ENCODE results near the gene EXOG. TPM values are rescaled to one million over a fixed set of nuclear protein-coding genes. Genes with fewer than 3 reads are reported as not detected.
"Not testable (repeated sequence)": the region's sequence is repeated elsewhere in the genome, so short reads cannot be mapped to it uniquely, and the experiment has no call there.

The EXOG gene
- total and polyA plus RNA-seq, 7 donors, result 2.4 to 26.9 (median 9.7) TPM

- WGBS, 2 donors, result 94 to 95% methylated on average over 6 of the region's 6 CpGs
- TF ChIP-seq EP300 (IDR thresholded peaks at IDR 0.05), result no peak
- TF ChIP-seq POLR2AphosphoS5 (IDR thresholded peaks at IDR 0.05), result no peak
- TF ChIP-seq POLR2A (IDR thresholded peaks at IDR 0.05), result no peak
- TF ChIP-seq, protein P1, sequence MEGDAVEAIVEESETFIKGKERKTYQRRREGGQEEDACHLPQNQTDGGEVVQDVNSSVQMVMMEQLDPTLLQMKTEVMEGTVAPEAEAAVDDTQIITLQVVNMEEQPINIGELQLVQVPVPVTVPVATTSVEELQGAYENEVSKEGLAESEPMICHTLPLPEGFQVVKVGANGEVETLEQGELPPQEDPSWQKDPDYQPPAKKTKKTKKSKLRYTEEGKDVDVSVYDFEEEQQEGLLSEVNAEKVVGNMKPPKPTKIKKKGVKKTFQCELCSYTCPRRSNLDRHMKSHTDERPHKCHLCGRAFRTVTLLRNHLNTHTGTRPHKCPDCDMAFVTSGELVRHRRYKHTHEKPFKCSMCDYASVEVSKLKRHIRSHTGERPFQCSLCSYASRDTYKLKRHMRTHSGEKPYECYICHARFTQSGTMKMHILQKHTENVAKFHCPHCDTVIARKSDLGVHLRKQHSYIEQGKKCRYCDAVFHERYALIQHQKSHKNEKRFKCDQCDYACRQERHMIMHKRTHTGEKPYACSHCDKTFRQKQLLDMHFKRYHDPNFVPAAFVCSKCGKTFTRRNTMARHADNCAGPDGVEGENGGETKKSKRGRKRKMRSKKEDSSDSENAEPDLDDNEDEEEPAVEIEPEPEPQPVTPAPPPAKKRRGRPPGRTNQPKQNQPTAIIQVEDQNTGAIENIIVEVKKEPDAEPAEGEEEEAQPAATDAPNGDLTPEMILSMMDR (IDR thresholded peaks at IDR 0.05), result no peak
These were observed 68.6 kb downstream of the EXOG start for GRCh38 chr3:38564631-38565338.

GRCh38 chr3:38565339-38566214, 69.4 kb downstream of the EXOG start:
- Histone ChIP-seq H3K36me3 (no peaks in the 10 kb centered on the region), H3K4me1 (no peaks in the 10 kb centered on the region), H3K9me3 (no peaks in the 10 kb centered on the region), H3K27me3 (no peaks in the 10 kb centered on the region), H3K4me3 (no peak overlapping the region), H3K27ac (no peak overlapping the region)
- DNase-seq, result peak; percentile 46
- TF ChIP-seq EP300 (IDR thresholded peaks at IDR 0.05) (no peak), POLR2A (IDR thresholded peaks at IDR 0.05) (no peak), POLR2AphosphoS5 (IDR thresholded peaks at IDR 0.05) (no peak)
- TF ChIP-seq, protein P1 (IDR thresholded peaks at IDR 0.05), result no peak
- WGBS, 2 donors, result 89 to 90% methylated on average over 13 of the region's 13 CpGs
- intact Hi-C loops (cut with DNase I), result no loop called here

More at GRCh38 chr3:38564631-38565338, 68.6 kb downstream of the EXOG start:
- Histone ChIP-seq H3K4me3 (no peak overlapping the region), H3K4me1 (no peaks in the 10 kb centered on the region), H3K27ac (no peak overlapping the region), H3K27me3 (no peaks in the 10 kb centered on the region), H3K9me3 (no peaks in the 10 kb centered on the region), H3K36me3 (no peaks in the 10 kb centered on the region)
- intact Hi-C loops (cut with DNase I), result no loop called here
- DNase-seq, result peak; percentile 55

- H3K4me1 ChIP-seq, result no peaks in the 10 kb centered on the region
- H3K27me3 ChIP-seq, result no peaks in the 10 kb centered on the region
- 89 to 94% methylated on average over 13 of the region's 13 CpGs for WGBS, 2 donors
- intact Hi-C loops (cut with DNase I), result no loop called here
- no peaks in the 10 kb centered on the region for H3K36me3 ChIP-seq
- peak; percentile 54 for DNase-seq
- H3K27ac ChIP-seq, result no peak overlapping the region
- no peak for TF ChIP-seq POLR2A (IDR thresholded peaks at IDR 0.05)
- H3K9me3 ChIP-seq, result no peaks in the 10 kb centered on the region
- H3K4me3 ChIP-seq, result no peak overlapping the region
These were observed 70.0 kb downstream of the EXOG start for GRCh38 chr3:38566215-38566528.

DNA sequence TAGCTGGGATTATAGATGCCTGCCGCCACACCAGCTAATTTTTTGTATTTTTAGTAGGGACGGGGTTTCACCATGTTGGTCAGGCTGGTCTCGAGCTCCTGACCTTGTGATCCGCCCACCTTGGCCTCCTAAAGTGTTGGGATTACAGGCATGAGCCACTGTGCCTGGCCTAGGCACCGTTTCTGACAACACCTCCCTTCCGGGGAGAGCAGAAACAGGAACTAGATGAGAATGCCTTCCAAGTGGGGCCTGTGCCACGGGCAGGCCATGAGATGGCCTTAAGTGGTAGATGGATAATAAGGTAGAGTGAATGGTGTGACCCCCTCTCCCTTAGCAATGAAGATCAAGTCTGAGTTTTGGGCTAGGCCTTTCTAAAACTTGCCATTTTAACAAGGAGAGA, 70.7 kb downstream of the EXOG start:
- H3K4me1 ChIP-seq; H3K9me3 ChIP-seq; H3K4me3 ChIP-seq; H3K27ac ChIP-seq; H3K27me3 ChIP-seq; H3K36me3 ChIP-seq; intact Hi-C loops (cut with DNase I): not testable (repeated sequence)
- DNase-seq, result peak; percentile 10
- 81 to 84% methylated on average over 7 of the region's 7 CpGs for WGBS, 2 donors

DNA sequence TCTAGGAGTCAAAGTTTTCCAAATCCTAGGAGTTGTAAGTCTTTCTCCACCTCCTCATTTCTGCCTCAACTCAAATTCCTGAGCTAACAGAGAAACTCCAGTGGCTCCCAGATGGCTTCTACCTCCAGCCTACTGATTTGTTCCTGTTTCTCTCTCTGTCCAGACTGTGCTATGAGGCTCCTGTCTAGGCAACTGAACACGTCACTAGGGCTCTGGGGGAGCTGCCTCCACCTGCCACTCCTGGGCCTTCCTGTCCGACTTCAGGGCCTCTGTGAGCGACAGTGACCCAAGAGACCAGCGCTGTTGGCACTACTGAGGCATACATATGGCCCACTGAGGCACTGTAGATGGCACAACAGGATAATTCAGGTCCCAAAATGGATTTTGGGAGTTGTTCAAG, 71.4 kb downstream of the EXOG start:
- TF ChIP-seq EP300 (IDR thresholded peaks at IDR 0.05) (no peak), POLR2AphosphoS5 (IDR thresholded peaks at IDR 0.05) (no peak), POLR2A (IDR thresholded peaks at IDR 0.05) (no peak)
- TF ChIP-seq, protein P1 (IDR thresholded peaks at IDR 0.05), result no peak
- no peak overlapping the region for H3K4me3 ChIP-seq
- no peaks in the 10 kb centered on the region for H3K36me3 ChIP-seq
- H3K9me3 ChIP-seq, result peaks cover 0 to 1% (median 0%) of the 10 kb centered on the region in 4 donors
- DNase-seq, result peak; percentile 19
- intact Hi-C loops (cut with DNase I), result no loop called here
- 80 to 94% methylated on average over 4 of the region's 4 CpGs for WGBS, 2 donors
- H3K27ac ChIP-seq, result no peak overlapping the region
- H3K4me1 ChIP-seq, result no peaks in the 10 kb centered on the region
- H3K27me3 ChIP-seq, result no peaks in the 10 kb centered on the region
